ENCODE data around the gene ZCCHC7. TPM values are rescaled to one million over a fixed set of nuclear protein-coding genes. Genes with fewer than 3 reads are reported as not detected.

Gene ZCCHC7
- total and polyA plus RNA-seq, 2 experiments from 2014 or later: 29.8 to 38.8 TPM

DNA sequence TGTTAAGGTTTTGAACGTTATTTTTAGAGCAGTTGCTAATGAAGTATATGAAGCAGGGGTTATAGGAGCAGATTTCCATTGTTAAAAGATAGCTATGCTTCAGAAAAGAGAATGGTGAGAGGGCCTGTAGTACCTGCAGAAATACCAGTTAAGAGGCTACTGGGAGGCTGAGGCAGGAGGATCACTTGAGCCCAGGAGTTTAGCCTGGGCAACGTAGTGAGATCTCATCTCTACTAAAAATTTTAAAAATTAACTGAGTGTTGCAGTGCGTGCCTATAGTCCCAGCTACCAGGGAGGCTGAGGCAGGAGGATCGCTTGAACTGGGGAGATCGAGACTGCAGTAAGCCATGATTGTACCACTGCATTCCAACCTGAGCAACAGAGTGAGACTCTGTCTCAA is 148.8 kb downstream of the ZCCHC7 start:
- TF ChIP-seq, protein P1, sequence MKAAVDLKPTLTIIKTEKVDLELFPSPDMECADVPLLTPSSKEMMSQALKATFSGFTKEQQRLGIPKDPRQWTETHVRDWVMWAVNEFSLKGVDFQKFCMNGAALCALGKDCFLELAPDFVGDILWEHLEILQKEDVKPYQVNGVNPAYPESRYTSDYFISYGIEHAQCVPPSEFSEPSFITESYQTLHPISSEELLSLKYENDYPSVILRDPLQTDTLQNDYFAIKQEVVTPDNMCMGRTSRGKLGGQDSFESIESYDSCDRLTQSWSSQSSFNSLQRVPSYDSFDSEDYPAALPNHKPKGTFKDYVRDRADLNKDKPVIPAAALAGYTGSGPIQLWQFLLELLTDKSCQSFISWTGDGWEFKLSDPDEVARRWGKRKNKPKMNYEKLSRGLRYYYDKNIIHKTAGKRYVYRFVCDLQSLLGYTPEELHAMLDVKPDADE (IDR thresholded peaks at IDR 0.05): no peak
- TF ChIP-seq CREB1 (CRISPR knock-in tag; IDR thresholded peaks at IDR 0.05; ENCODE audit: low read depth): no peak
- TF ChIP-seq, protein P2, sequence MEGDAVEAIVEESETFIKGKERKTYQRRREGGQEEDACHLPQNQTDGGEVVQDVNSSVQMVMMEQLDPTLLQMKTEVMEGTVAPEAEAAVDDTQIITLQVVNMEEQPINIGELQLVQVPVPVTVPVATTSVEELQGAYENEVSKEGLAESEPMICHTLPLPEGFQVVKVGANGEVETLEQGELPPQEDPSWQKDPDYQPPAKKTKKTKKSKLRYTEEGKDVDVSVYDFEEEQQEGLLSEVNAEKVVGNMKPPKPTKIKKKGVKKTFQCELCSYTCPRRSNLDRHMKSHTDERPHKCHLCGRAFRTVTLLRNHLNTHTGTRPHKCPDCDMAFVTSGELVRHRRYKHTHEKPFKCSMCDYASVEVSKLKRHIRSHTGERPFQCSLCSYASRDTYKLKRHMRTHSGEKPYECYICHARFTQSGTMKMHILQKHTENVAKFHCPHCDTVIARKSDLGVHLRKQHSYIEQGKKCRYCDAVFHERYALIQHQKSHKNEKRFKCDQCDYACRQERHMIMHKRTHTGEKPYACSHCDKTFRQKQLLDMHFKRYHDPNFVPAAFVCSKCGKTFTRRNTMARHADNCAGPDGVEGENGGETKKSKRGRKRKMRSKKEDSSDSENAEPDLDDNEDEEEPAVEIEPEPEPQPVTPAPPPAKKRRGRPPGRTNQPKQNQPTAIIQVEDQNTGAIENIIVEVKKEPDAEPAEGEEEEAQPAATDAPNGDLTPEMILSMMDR (conservative IDR thresholded peaks at IDR 0.05; ENCODE audit: low read depth in 2 of 2): no peak
- TF ChIP-seq POLR2AphosphoS5 (IDR thresholded peaks at IDR 0.05; ENCODE audit: low read depth): no peak
- TF ChIP-seq JUNB (IDR thresholded peaks at IDR 0.05; ENCODE audit: unreplicated experiment): no peak
- TF ChIP-seq, protein P3, sequence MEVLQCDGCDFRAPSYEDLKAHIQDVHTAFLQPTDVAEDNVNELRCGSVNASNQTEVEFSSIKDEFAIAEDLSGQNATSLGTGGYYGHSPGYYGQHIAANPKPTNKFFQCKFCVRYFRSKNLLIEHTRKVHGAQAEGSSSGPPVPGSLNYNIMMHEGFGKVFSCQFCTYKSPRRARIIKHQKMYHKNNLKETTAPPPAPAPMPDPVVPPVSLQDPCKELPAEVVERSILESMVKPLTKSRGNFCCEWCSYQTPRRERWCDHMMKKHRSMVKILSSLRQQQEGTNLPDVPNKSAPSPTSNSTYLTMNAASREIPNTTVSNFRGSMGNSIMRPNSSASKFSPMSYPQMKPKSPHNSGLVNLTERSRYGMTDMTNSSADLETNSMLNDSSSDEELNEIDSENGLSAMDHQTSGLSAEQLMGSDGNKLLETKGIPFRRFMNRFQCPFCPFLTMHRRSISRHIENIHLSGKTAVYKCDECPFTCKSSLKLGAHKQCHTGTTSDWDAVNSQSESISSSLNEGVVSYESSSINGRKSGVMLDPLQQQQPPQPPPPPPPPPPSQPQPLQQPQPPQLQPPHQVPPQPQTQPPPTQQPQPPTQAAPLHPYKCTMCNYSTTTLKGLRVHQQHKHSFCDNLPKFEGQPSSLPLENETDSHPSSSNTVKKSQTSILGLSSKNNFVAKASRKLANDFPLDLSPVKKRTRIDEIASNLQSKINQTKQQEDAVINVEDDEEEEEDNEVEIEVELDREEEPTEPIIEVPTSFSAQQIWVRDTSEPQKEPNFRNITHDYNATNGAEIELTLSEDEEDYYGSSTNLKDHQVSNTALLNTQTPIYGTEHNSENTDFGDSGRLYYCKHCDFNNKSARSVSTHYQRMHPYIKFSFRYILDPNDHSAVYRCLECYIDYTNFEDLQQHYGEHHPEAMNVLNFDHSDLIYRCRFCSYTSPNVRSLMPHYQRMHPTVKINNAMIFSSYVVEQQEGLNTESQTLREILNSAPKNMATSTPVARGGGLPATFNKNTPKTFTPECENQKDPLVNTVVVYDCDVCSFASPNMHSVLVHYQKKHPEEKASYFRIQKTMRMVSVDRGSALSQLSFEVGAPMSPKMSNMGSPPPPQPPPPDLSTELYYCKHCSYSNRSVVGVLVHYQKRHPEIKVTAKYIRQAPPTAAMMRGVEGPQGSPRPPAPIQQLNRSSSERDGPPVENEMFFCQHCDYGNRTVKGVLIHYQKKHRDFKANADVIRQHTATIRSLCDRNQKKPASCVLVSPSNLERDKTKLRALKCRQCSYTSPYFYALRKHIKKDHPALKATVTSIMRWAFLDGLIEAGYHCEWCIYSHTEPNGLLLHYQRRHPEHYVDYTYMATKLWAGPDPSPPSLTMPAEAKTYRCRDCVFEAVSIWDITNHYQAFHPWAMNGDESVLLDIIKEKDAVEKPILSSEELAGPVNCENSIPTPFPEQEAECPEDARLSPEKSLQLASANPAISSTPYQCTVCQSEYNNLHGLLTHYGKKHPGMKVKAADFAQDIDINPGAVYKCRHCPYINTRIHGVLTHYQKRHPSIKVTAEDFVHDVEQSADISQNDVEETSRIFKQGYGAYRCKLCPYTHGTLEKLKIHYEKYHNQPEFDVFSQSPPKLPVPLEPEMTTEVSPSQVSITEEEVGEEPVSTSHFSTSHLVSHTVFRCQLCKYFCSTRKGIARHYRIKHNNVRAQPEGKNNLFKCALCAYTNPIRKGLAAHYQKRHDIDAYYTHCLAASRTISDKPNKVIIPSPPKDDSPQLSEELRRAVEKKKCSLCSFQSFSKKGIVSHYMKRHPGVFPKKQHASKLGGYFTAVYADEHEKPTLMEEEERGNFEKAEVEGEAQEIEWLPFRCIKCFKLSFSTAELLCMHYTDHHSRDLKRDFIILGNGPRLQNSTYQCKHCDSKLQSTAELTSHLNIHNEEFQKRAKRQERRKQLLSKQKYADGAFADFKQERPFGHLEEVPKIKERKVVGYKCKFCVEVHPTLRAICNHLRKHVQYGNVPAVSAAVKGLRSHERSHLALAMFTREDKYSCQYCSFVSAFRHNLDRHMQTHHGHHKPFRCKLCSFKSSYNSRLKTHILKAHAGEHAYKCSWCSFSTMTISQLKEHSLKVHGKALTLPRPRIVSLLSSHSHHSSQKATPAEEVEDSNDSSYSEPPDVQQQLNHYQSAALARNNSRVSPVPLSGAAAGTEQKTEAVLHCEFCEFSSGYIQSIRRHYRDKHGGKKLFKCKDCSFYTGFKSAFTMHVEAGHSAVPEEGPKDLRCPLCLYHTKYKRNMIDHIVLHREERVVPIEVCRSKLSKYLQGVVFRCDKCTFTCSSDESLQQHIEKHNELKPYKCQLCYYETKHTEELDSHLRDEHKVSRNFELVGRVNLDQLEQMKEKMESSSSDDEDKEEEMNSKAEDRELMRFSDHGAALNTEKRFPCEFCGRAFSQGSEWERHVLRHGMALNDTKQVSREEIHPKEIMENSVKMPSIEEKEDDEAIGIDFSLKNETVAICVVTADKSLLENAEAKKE (CRISPR knock-in tag; IDR thresholded peaks at IDR 0.05): no peak
- TF ChIP-seq STAT1 (IDR thresholded peaks at IDR 0.05; ENCODE audit: unreplicated experiment): no peak
- no peak for TF ChIP-seq EZH2 (IDR thresholded peaks at IDR 0.05; ENCODE audit: low read depth, unreplicated experiment)
- TF ChIP-seq, protein P4, sequence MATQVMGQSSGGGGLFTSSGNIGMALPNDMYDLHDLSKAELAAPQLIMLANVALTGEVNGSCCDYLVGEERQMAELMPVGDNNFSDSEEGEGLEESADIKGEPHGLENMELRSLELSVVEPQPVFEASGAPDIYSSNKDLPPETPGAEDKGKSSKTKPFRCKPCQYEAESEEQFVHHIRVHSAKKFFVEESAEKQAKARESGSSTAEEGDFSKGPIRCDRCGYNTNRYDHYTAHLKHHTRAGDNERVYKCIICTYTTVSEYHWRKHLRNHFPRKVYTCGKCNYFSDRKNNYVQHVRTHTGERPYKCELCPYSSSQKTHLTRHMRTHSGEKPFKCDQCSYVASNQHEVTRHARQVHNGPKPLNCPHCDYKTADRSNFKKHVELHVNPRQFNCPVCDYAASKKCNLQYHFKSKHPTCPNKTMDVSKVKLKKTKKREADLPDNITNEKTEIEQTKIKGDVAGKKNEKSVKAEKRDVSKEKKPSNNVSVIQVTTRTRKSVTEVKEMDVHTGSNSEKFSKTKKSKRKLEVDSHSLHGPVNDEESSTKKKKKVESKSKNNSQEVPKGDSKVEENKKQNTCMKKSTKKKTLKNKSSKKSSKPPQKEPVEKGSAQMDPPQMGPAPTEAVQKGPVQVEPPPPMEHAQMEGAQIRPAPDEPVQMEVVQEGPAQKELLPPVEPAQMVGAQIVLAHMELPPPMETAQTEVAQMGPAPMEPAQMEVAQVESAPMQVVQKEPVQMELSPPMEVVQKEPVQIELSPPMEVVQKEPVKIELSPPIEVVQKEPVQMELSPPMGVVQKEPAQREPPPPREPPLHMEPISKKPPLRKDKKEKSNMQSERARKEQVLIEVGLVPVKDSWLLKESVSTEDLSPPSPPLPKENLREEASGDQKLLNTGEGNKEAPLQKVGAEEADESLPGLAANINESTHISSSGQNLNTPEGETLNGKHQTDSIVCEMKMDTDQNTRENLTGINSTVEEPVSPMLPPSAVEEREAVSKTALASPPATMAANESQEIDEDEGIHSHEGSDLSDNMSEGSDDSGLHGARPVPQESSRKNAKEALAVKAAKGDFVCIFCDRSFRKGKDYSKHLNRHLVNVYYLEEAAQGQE (IDR thresholded peaks at IDR 0.05; ENCODE audit: unreplicated experiment): no peak
- no peak for TF ChIP-seq NANOG (IDR thresholded peaks at IDR 0.05; ENCODE audit: borderline replicate concordance)
- TF ChIP-seq ZNF114 (CRISPR knock-in tag; IDR thresholded peaks at IDR 0.05): no peak
- TF ChIP-seq ZNF331 (CRISPR knock-in tag; IDR thresholded peaks at IDR 0.05; ENCODE audit: low read depth): no peak
- no peak for TF ChIP-seq EZH2phosphoT487 (IDR thresholded peaks at IDR 0.05; ENCODE audit: unreplicated experiment)
- Histone ChIP-seq H3K27ac (ENCODE audit: low read depth) (no peak overlapping the region), H3K4me3 (no peak overlapping the region), H3K4me2 (no peak overlapping the region), H3K79me2 (replicated peaks; ENCODE audit: insufficient read depth) (peaks cover 5% of the 10 kb centered on the region), H3F3A (replicated peaks; ENCODE audit: low read depth) (no peaks in the 10 kb centered on the region), H3K4me1 (ENCODE audit: insufficient read depth) (no peaks in the 10 kb centered on the region), H4K20me1 (replicated peaks; ENCODE audit: insufficient read depth) (peaks cover 7% of the 10 kb centered on the region; the same call in 1 of the 2 replicates), H3K27me3 (ENCODE audit: insufficient read depth) (no peaks in the 10 kb centered on the region), H3K9me2 (ENCODE audit: insufficient read depth) (no peaks in the 10 kb centered on the region), H2AFZ (no peak overlapping the region), H3K36me3 (ENCODE audit: insufficient read depth) (no peaks in the 10 kb centered on the region)
- H3K27me3 Mint-ChIP-seq (ENCODE audit: insufficient read depth, low read depth, poor library complexity): no peaks in the 10 kb centered on the region
- H3K9me3 Mint-ChIP-seq: no peaks in the 10 kb centered on the region; the same call in 2 of the 3 replicates
- ATAC-seq (no peak), DNase-seq (ENCODE audit: low spot score) (no peak)
- no peaks in the 10 kb centered on the region for H3K4me1 Mint-ChIP-seq
- H3K4me3 Mint-ChIP-seq: no peak overlapping the region
- H3K27ac Mint-ChIP-seq: no peak overlapping the region
- H3K36me3 Mint-ChIP-seq (ENCODE audit: low read depth): 0 out of 3 replicates have a peak, but pooled peaks cover 3% of the 10 kb centered on the region
